ENCODE data around the gene NUDT14. TPM values are rescaled to one million over a fixed set of nuclear protein-coding genes. Genes with fewer than 3 reads are reported as not detected.

NUDT14 gene
- total and polyA plus RNA-seq, 4 donors, result 6.1 to 29.9 (median 11.7) TPM

GRCh38 chr14:105215602-105216001, 34.5 kb upstream of the NUDT14 start:
- WGBS, 2 donors, result 95 to 98% methylated on average over 3 of the region's 3 CpGs
- no peak overlapping the region for H3K27ac ChIP-seq (ENCODE audit: low read depth in 1 of 2, low read length in 2 of 2)
- peaks cover 0 to 7% of the 10 kb centered on the region in 2 donors for H3K36me3 ChIP-seq (ENCODE audit: control insufficient read depth in 1 of 2, insufficient read depth in 2 of 2, low read length in 1 of 2)
- no peak for ATAC-seq (ENCODE audit: low FRiP score)
- H3K4me1 ChIP-seq (ENCODE audit: control insufficient read depth in 1 of 2, insufficient read depth in 2 of 2, low read length in 2 of 2), result no peaks in the 10 kb centered on the region
- H3K9me3 ChIP-seq (ENCODE audit: control insufficient read depth, low read length), result no peaks in the 10 kb centered on the region
- no peaks in the 10 kb centered on the region for H3K27me3 ChIP-seq (ENCODE audit: control insufficient read depth in 1 of 2, insufficient read depth in 2 of 2, low read length in 1 of 2)
- no peak overlapping the region for H3K4me3 ChIP-seq (ENCODE audit: low read length in 2 of 2)
- intact Hi-C loops (cut with DNase I), result loop anchor here (2.0 to 10.0 kb wide), 2 partner anchors 41 to 49 kb away; no protein-coding TSS in a partner anchor
- DNase-seq, result no peak

GRCh38 chr14:105214324-105214915, 33.3 kb upstream of the NUDT14 start:
- no peak overlapping the region for H3K4me3 ChIP-seq (ENCODE audit: low read length in 2 of 2)
- H3K27ac ChIP-seq (ENCODE audit: low read depth in 1 of 2, low read length in 2 of 2), result no peak overlapping the region
- intact Hi-C loops (cut with DNase I), result loop anchor here in 1 of 2 donors (10.0 kb wide), 1 partner anchor 50 kb away; no protein-coding TSS in a partner anchor
- peaks cover 0 to 5% of the 10 kb centered on the region in 2 donors for H3K36me3 ChIP-seq (ENCODE audit: control insufficient read depth in 1 of 2, insufficient read depth in 2 of 2, low read length in 1 of 2)
- WGBS, 2 donors, result 87 to 88% methylated on average over 10 to 14 of the region's 14 CpGs
- DNase-seq, result no peak
- H3K4me1 ChIP-seq (ENCODE audit: control insufficient read depth in 1 of 2, insufficient read depth in 2 of 2, low read length in 2 of 2), result no peaks in the 10 kb centered on the region
- no peak for ATAC-seq (ENCODE audit: low FRiP score)
- H3K9me3 ChIP-seq (ENCODE audit: control insufficient read depth, low read length), result no peaks in the 10 kb centered on the region
- no peaks in the 10 kb centered on the region for H3K27me3 ChIP-seq (ENCODE audit: control insufficient read depth in 1 of 2, insufficient read depth in 2 of 2, low read length in 1 of 2)

GRCh38 chr14:105213361-105213760, 32.2 kb upstream of the NUDT14 start:
- Histone ChIP-seq H3K9me3 (ENCODE audit: control insufficient read depth, low read length) (no peaks in the 10 kb centered on the region), H3K36me3 (ENCODE audit: control insufficient read depth in 1 of 2, insufficient read depth in 2 of 2, low read length in 1 of 2) (peaks cover 0 to 5% of the 10 kb centered on the region in 2 donors)
- 87 to 90% methylated on average over 10 of the region's 10 CpGs for WGBS, 2 donors

GRCh38 chr14:105212541-105213300, 31.6 kb upstream of the NUDT14 start:
- peaks cover 0 to 2% of the 10 kb centered on the region in 2 donors for H3K36me3 ChIP-seq (ENCODE audit: control insufficient read depth in 1 of 2, insufficient read depth in 2 of 2, low read length in 1 of 2)
- H3K4me1 ChIP-seq (ENCODE audit: control insufficient read depth in 1 of 2, insufficient read depth in 2 of 2, low read length in 2 of 2), result no peaks in the 10 kb centered on the region
- no peak for DNase-seq
- no peak overlapping the region for H3K4me3 ChIP-seq (ENCODE audit: low read length in 2 of 2)
- no peak for ATAC-seq (ENCODE audit: low FRiP score)
- 91 to 92% methylated on average over 14 to 18 of the region's 18 CpGs for WGBS, 2 donors
- H3K27ac ChIP-seq (ENCODE audit: low read depth in 1 of 2, low read length in 2 of 2), result no peak overlapping the region
- no peaks in the 10 kb centered on the region for H3K27me3 ChIP-seq (ENCODE audit: control insufficient read depth in 1 of 2, insufficient read depth in 2 of 2, low read length in 1 of 2)
- H3K9me3 ChIP-seq (ENCODE audit: control insufficient read depth, low read length), result no peaks in the 10 kb centered on the region
- intact Hi-C loops (cut with DNase I), result loop anchor here in 1 of 2 donors (10.0 kb wide), 1 partner anchor 52 kb away; no protein-coding TSS in a partner anchor

More at GRCh38 chr14:105213361-105213760, 32.2 kb upstream of the NUDT14 start:
- DNase-seq (no peak), ATAC-seq (ENCODE audit: low FRiP score) (no peak)
- intact Hi-C loops (cut with DNase I), result loop anchor here in 1 of 2 donors (10.0 kb wide), 1 partner anchor 51 kb away; no protein-coding TSS in a partner anchor
- H3K27ac ChIP-seq (ENCODE audit: low read depth in 1 of 2, low read length in 2 of 2), result no peak overlapping the region
- H3K4me3 ChIP-seq (ENCODE audit: low read length in 2 of 2), result no peak overlapping the region
- no peaks in the 10 kb centered on the region for H3K27me3 ChIP-seq (ENCODE audit: control insufficient read depth in 1 of 2, insufficient read depth in 2 of 2, low read length in 1 of 2)
- no peaks in the 10 kb centered on the region for H3K4me1 ChIP-seq (ENCODE audit: control insufficient read depth in 1 of 2, insufficient read depth in 2 of 2, low read length in 2 of 2)

GRCh38 chr14:105211758-105212089, 30.6 kb upstream of the NUDT14 start:
- ATAC-seq (ENCODE audit: low FRiP score), result no peak
- H3K4me1 ChIP-seq (ENCODE audit: control insufficient read depth in 1 of 2, insufficient read depth in 2 of 2, low read length in 2 of 2), result no peaks in the 10 kb centered on the region
- no peaks in the 10 kb centered on the region for H3K36me3 ChIP-seq (ENCODE audit: control insufficient read depth in 1 of 2, insufficient read depth in 2 of 2, low read length in 1 of 2)
- 80 to 90% methylated on average over 7 to 9 of the region's 9 CpGs for WGBS, 2 donors
- H3K27ac ChIP-seq (ENCODE audit: low read depth in 1 of 2, low read length in 2 of 2), result no peak overlapping the region
- H3K9me3 ChIP-seq (ENCODE audit: control insufficient read depth, low read length), result no peaks in the 10 kb centered on the region
- no peak for DNase-seq
- intact Hi-C loops (cut with DNase I), result loop anchor here in 1 of 2 donors (10.0 kb wide), 1 partner anchor 53 kb away; no protein-coding TSS in a partner anchor
- H3K27me3 ChIP-seq (ENCODE audit: control insufficient read depth in 1 of 2, insufficient read depth in 2 of 2, low read length in 1 of 2), result no peaks in the 10 kb centered on the region
- H3K4me3 ChIP-seq (ENCODE audit: low read length in 2 of 2), result no peak overlapping the region

- Histone ChIP-seq H3K27me3 (ENCODE audit: control insufficient read depth in 1 of 2, insufficient read depth in 2 of 2, low read length in 1 of 2) (no peaks in the 10 kb centered on the region), H3K4me3 (ENCODE audit: low read length in 2 of 2) (no peak overlapping the region), H3K36me3 (ENCODE audit: control insufficient read depth in 1 of 2, insufficient read depth in 2 of 2, low read length in 1 of 2) (no peaks in the 10 kb centered on the region), H3K9me3 (ENCODE audit: control insufficient read depth, low read length) (no peaks in the 10 kb centered on the region), H3K4me1 (ENCODE audit: control insufficient read depth in 1 of 2, insufficient read depth in 2 of 2, low read length in 2 of 2) (no peaks in the 10 kb centered on the region), H3K27ac (ENCODE audit: low read depth in 1 of 2, low read length in 2 of 2) (no peak overlapping the region)
- intact Hi-C loops (cut with DNase I), result loop anchor here in 1 of 2 donors (10.0 kb wide), 1 partner anchor 54 kb away; no protein-coding TSS in a partner anchor
- WGBS, 2 donors, result 91 to 92% methylated on average over 23 of the region's 23 CpGs
- ATAC-seq (ENCODE audit: low FRiP score) (no peak), DNase-seq (no peak)
These were observed 30.1 kb upstream of the NUDT14 start for GRCh38 chr14:105211086-105211757.

GRCh38 chr14:105210266-105211025, 29.3 kb upstream of the NUDT14 start:
- intact Hi-C loops (cut with DNase I), result loop anchor here in 1 of 2 donors (10.0 kb wide), 1 partner anchor 54 kb away; no protein-coding TSS in a partner anchor
- DNase-seq (no peak), ATAC-seq (ENCODE audit: low FRiP score) (no peak)
- H3K4me3 ChIP-seq (ENCODE audit: low read length in 2 of 2), result no peak overlapping the region
- H3K36me3 ChIP-seq (ENCODE audit: control insufficient read depth in 1 of 2, insufficient read depth in 2 of 2, low read length in 1 of 2), result no peaks in the 10 kb centered on the region
- no peaks in the 10 kb centered on the region for H3K27me3 ChIP-seq (ENCODE audit: control insufficient read depth in 1 of 2, insufficient read depth in 2 of 2, low read length in 1 of 2)
- no peak overlapping the region for H3K27ac ChIP-seq (ENCODE audit: low read depth in 1 of 2, low read length in 2 of 2)
- WGBS, 2 donors, result 90 to 92% methylated on average over 30 of the region's 30 CpGs
- H3K4me1 ChIP-seq (ENCODE audit: control insufficient read depth in 1 of 2, insufficient read depth in 2 of 2, low read length in 2 of 2), result no peaks in the 10 kb centered on the region
- H3K9me3 ChIP-seq (ENCODE audit: control insufficient read depth, low read length), result no peaks in the 10 kb centered on the region

GRCh38 chr14:105209646-105210045, 28.5 kb upstream of the NUDT14 start:
- Histone ChIP-seq H3K4me3 (ENCODE audit: low read length in 2 of 2) (no peak overlapping the region), H3K36me3 (ENCODE audit: control insufficient read depth in 1 of 2, insufficient read depth in 2 of 2, low read length in 1 of 2) (no peaks in the 10 kb centered on the region), H3K27ac (ENCODE audit: low read depth in 1 of 2, low read length in 2 of 2) (no peak overlapping the region), H3K9me3 (ENCODE audit: control insufficient read depth, low read length) (no peaks in the 10 kb centered on the region), H3K4me1 (ENCODE audit: control insufficient read depth in 1 of 2, insufficient read depth in 2 of 2, low read length in 2 of 2) (no peaks in the 10 kb centered on the region), H3K27me3 (ENCODE audit: control insufficient read depth in 1 of 2, insufficient read depth in 2 of 2, low read length in 1 of 2) (no peaks in the 10 kb centered on the region)
- no peak for DNase-seq
- WGBS, 2 donors, result 93 to 95% methylated on average over 16 of the region's 16 CpGs
- ATAC-seq (ENCODE audit: low FRiP score), result no peak
- intact Hi-C loops (cut with DNase I), result loop anchor here (10.0 kb wide), 3 partner anchors 55 to 325 kb away; partner anchors contain the start of gene TMEM121 (in 1 of the 2)

Measured in aorta (tissue), 5 donors.